H1 (cell line): Measurements from ENCODE around the gene NFX1. TPM values are rescaled to one million over a fixed set of nuclear protein-coding genes. Genes with fewer than 3 reads are reported as not detected.

Experiments used
- CTCF ChIA-PET: fragments of 300-600 bp; sonication (Branson Sonifier 250); formaldehyde crosslinking; loops from one replicate; lab custom pipeline; 2021; ENCODE audit not compliant: partially characterized antibody; lab: Charles Lee
- POLR2A ChIA-PET: fragments of 300-600 bp; sonication (Branson Sonifier 250); formaldehyde crosslinking; loops from one replicate; lab custom pipeline; 2021; ENCODE audit warnings: inconsistent platforms; ENCODE audit not compliant: partially characterized antibody; lab: Charles Lee
- DNase-seq, 2 experiments: peaks; one replicate each; pipeline versions ENCODE4 v3.0.0 to v3.0.0-alpha.2; 2010 to 2022; ENCODE audit warnings: low spot score in 2 of 2, low read depth in 1 of 2, mixed read lengths in 1 of 2
- FAIRE-seq: peaks from 2 replicates; lab custom pipeline; 2011; peaks lifted over from hg19 to GRCh38; lab: Jason Lieb, UNC
- H2AFZ ChIP-seq: 2 replicates; pipeline ENCODE4 v1.8.1; 2012; ENCODE audit warnings: low read length, inconsistent platforms
- H2AK5ac ChIP-seq: 2 replicates; pipeline ENCODE4 v1.6.1; 2013; ENCODE audit warnings: low read depth, low read length
- H2BK120ac ChIP-seq: replicated peaks from 2 replicates; pipeline ENCODE3; 2013; ENCODE audit warnings: low read depth, low read length, inconsistent platforms
- H2BK12ac ChIP-seq: 2 replicates; pipeline ENCODE4 v1.6.1; 2013; ENCODE audit warnings: low read depth, low read length
- H2BK15ac ChIP-seq: 2 replicates; pipeline ENCODE4 v1.6.1; 2013; ENCODE audit warnings: low read length
- H2BK20ac ChIP-seq: 2 replicates; pipeline ENCODE4 v1.6.1; 2013; ENCODE audit warnings: low read length
- H2BK5ac ChIP-seq: 2 replicates; pipeline ENCODE4 v1.6.1; 2013; ENCODE audit warnings: low read depth, low read length
- H3K14ac ChIP-seq: 2 replicates; pipeline ENCODE4 v1.6.1; 2013; ENCODE audit warnings: inconsistent platforms; ENCODE audit not compliant: insufficient read length
- H3K18ac ChIP-seq: 2 replicates; pipeline ENCODE4 v1.6.1; 2013; ENCODE audit warnings: low read length; ENCODE audit errors: extremely low read depth
- H3K23ac ChIP-seq: 2 replicates; pipeline ENCODE4 v1.6.1; 2013; ENCODE audit warnings: inconsistent platforms; ENCODE audit not compliant: insufficient read length
- H3K23me2 ChIP-seq: 2 replicates; pipeline ENCODE4 v1.6.1; 2013; ENCODE audit warnings: low read depth, low read length
- H3K27ac ChIP-seq: 2 replicates; pipeline ENCODE4 v1.6.1; 2011; ENCODE audit warnings: low read depth, low read length, inconsistent platforms
- H3K27me3 ChIP-seq, 4 experiments: replicated peaks in 1 of 4; 1 replicate in 1 of 4; 2 replicates in 3 of 4; pipeline versions ENCODE4 v1.6.1 to v1.8.1; 2011 to 2013; ENCODE audit warnings: low read length in 3 of 4, mild to moderate bottlenecking in 3 of 4, inconsistent platforms in 2 of 4, mixed read lengths in 2 of 4, moderate library complexity in 1 of 4; ENCODE audit not compliant: control insufficient read depth in 3 of 4, insufficient read depth in 3 of 4; ENCODE audit errors: extremely low read depth in 1 of 4
- H3K36me3 ChIP-seq, 4 experiments: 2 replicates each; pipeline versions ENCODE4 v1.6.1 to v1.8.1; 2011 to 2013; ENCODE audit warnings: mild to moderate bottlenecking in 4 of 4, low read length in 3 of 4, moderate library complexity in 2 of 4, control low read depth in 1 of 4, inconsistent platforms in 1 of 4; ENCODE audit not compliant: insufficient read depth in 4 of 4, control insufficient read depth in 2 of 4
- H3K4ac ChIP-seq: replicated peaks from 2 replicates; pipeline ENCODE3; 2013; ENCODE audit warnings: low read length, low read depth, mixed read lengths, inconsistent platforms; ENCODE audit not compliant: insufficient read length
- H3K4me1 ChIP-seq, 4 experiments: replicated peaks in 1 of 4; 1 replicate in 1 of 4; 2 replicates in 3 of 4; pipeline versions ENCODE4 v1.6.1 to v1.8.1; 2011 to 2013; ENCODE audit warnings: low read length in 3 of 4, inconsistent platforms in 2 of 4, mixed read lengths in 1 of 4; ENCODE audit not compliant: insufficient read depth in 4 of 4, control insufficient read depth in 3 of 4
- H3K4me2 ChIP-seq, 2 experiments: 2 replicates each; pipeline versions ENCODE4 v1.6.1 to v1.8.1; 2011 to 2013; ENCODE audit warnings: low read depth in 2 of 2, low read length in 2 of 2, control low read depth in 1 of 2, inconsistent platforms in 1 of 2, mild to moderate bottlenecking in 1 of 2; ENCODE audit not compliant: insufficient read depth in 1 of 2
- H3K4me3 ChIP-seq, 4 experiments: fragments of 200-600, 300-600 bp in 1 of 4; sonication (generic), shearing (Covaris generic), sonication (Bioruptor Twin) in 1 of 4; 2 replicates each; pipeline versions ENCODE4 v1.5.1 to v1.8.1; 2011 to 2016; ENCODE audit warnings: low read length in 4 of 4, low read depth in 3 of 4, control low read depth in 2 of 4, inconsistent platforms in 2 of 4, mild to moderate bottlenecking in 2 of 4, mixed read lengths in 1 of 4, moderate library complexity in 1 of 4; ENCODE audit not compliant: insufficient read depth in 2 of 4; ENCODE audit errors: extremely low read depth in 1 of 4
- H3K56ac ChIP-seq: replicated peaks from 2 replicates; pipeline ENCODE3; 2013; ENCODE audit warnings: low read depth, mild to moderate bottlenecking, mixed read lengths, low read length, inconsistent platforms; ENCODE audit not compliant: insufficient read length
- H3K79me1 ChIP-seq: 2 replicates; pipeline ENCODE4 v1.6.1; 2013; ENCODE audit warnings: low read depth, low read length, control low read depth
- H3K79me2 ChIP-seq, 2 experiments: 2 replicates each; pipeline versions ENCODE4 v1.6.1 to v1.8.1; 2012 to 2013; ENCODE audit warnings: low read length in 2 of 2, mild to moderate bottlenecking in 2 of 2, inconsistent platforms in 1 of 2; ENCODE audit not compliant: insufficient read depth in 2 of 2, control insufficient read depth in 1 of 2
- H3K9ac ChIP-seq, 4 experiments: replicated peaks in 1 of 4; 1 replicate in 1 of 4; 2 replicates in 3 of 4; pipeline versions ENCODE4 v1.6.1 to v1.8.1; 2011 to 2013; ENCODE audit warnings: low read depth in 3 of 4, low read length in 3 of 4, control low read depth in 2 of 4, mild to moderate bottlenecking in 2 of 4, moderate library complexity in 2 of 4, inconsistent platforms in 1 of 4; ENCODE audit errors: extremely low read depth in 1 of 4
- H3K9me3 ChIP-seq, 2 experiments: 2 replicates each; pipeline versions ENCODE4 v1.6.1 to v1.8.1; 2012 to 2013; ENCODE audit warnings: mild to moderate bottlenecking in 2 of 2, moderate library complexity in 2 of 2, control low read depth in 1 of 2, inconsistent platforms in 1 of 2, low read depth in 1 of 2, low read length in 1 of 2, mixed read lengths in 1 of 2; ENCODE audit not compliant: insufficient read depth in 2 of 2
- H4K20me1 ChIP-seq, 2 experiments: replicated peaks in 1 of 2; 2 replicates each; pipeline versions ENCODE3 to v1.8.1; 2011 to 2013; ENCODE audit warnings: inconsistent platforms in 2 of 2, low read length in 2 of 2, mild to moderate bottlenecking in 1 of 2; ENCODE audit not compliant: insufficient read depth in 2 of 2, control insufficient read depth in 1 of 2
- H4K5ac ChIP-seq: 2 replicates; pipeline ENCODE4 v1.6.1; 2013; ENCODE audit warnings: low read length, low read depth, mixed read lengths, inconsistent platforms; ENCODE audit not compliant: insufficient read length
- H4K8ac ChIP-seq: 2 replicates; pipeline ENCODE4 v1.8.0; 2013; ENCODE audit warnings: mild to moderate bottlenecking, moderate library complexity, low read length, inconsistent platforms; ENCODE audit not compliant: insufficient read depth; ENCODE audit errors: extremely low read depth
- H4K91ac ChIP-seq: replicated peaks from 2 replicates; pipeline ENCODE3; 2013; ENCODE audit warnings: low read length, mixed read lengths, inconsistent platforms; ENCODE audit not compliant: insufficient read length
- ASH2L ChIP-seq: fragments of 200-600, 300-600 bp; sonication (generic); IDR thresholded peaks from one replicate; pipeline ENCODE4 v1.7.1; 2017; ENCODE audit warnings: low read length
- PHF8 ChIP-seq: fragments of 200-600 bp; sonication (generic); conservative IDR thresholded peaks from 2 replicates; pipeline ENCODE4 v1.7.1; 2012; ENCODE audit warnings: low read depth, mild to moderate bottlenecking, inconsistent platforms, low read length, moderate library complexity
- RFX5 ChIP-seq: IDR thresholded peaks from 2 replicates; pipeline ENCODE4 v1.6.1; 2011; ENCODE audit warnings: low read depth, low read length, improper control_type of control experiment, borderline replicate concordance
- TCF12 ChIP-seq: IDR thresholded peaks from 2 replicates; pipeline ENCODE4 v1.6.1; 2011; ENCODE audit warnings: low read depth, mild to moderate bottlenecking, low read length
- TEAD4 ChIP-seq: IDR thresholded peaks from 2 replicates; pipeline ENCODE4 v1.6.1; 2012; ENCODE audit warnings: low read depth, low read length, inconsistent platforms, mixed read lengths
- WGBS, 2 experiments: shearing (Covaris generic) in 1 of 2; methylation state at CpG; one replicate each; pipeline versions ENCODE4 v1.1.6 to v1.1.7; 2013 to 2015; ENCODE audit warnings: low lambda C conversion rate in 2 of 2, mixed read lengths in 2 of 2, inconsistent platforms in 1 of 2, low coverage in 1 of 2, missing lambda C conversion rate in 1 of 2; ENCODE audit not compliant: insufficient replicate concordance in 2 of 2, insufficient coverage in 1 of 2, insufficient read length in 1 of 2; ENCODE audit errors: extremely low coverage in 1 of 2, missing lambda C conversion rate in 1 of 2; 5-methylcytosine and 5-hydroxymethylcytosine counted together
- polyA plus RNA-seq, 7 experiments: library from polyadenylated mRNA; depleted of rRNA in 3 of 7; stranded (reverse) in 5 of 7; unstranded in 2 of 7; fragments of >200 nt in 5 of 7; fragments of 200-250 nt in 2 of 7; gene quantifications; 1 replicate in 5 of 7; 2 replicates in 1 of 7; 4 replicates in 1 of 7; pipeline versions ENCODE4 v1.2.1 to v1.2.3, GENCODE V29; 2011 to 2013; ENCODE audit warnings: missing spikeins in 2 of 7, mixed read lengths in 2 of 7
- total RNA-seq: library from RNA; stranded (reverse); fragmentation: NEBNext Ultra II Directional; extraction: Animal tissue kit (Norgen Biotek cat#: 25700); gene quantifications from 2 replicates; pipeline ENCODE4 v1.2.1, GENCODE V29; 2021

Gene NFX1
- total and polyA plus RNA-seq, 2 of the 8 experiments (the other 6 are each of a cell fraction or from before 2014, with no cell fraction given): 19.4 to 28.4 TPM

- DNase-seq: no peak
- Histone ChIP-seq H2BK15ac (no peak overlapping the region), H4K91ac (no peak overlapping the region), H3K9me3 (no peaks in the 10 kb centered on the region), H4K20me1 (no peaks in the 10 kb centered on the region), H3K4me3 (no peak overlapping the region), H3K36me3 (no peaks in the 10 kb centered on the region), H3K4me2 (no peak overlapping the region), H4K5ac (no peak overlapping the region), H3K9ac (no peak overlapping the region), H3K18ac (no peak overlapping the region), H2BK5ac (no peak overlapping the region), H3K27me3 (no peaks in the 10 kb centered on the region), H2BK20ac (no peak overlapping the region), H3K4ac (no peak overlapping the region), H2AK5ac (no peak overlapping the region), H4K8ac (no peak overlapping the region), H3K27ac (no peak overlapping the region), H2BK120ac (no peak overlapping the region), H3K23ac (no peak overlapping the region), H3K56ac (no peak overlapping the region), H3K14ac (no peak overlapping the region), H3K23me2 (no peaks in the 10 kb centered on the region), H3K4me1 (peaks cover 0 to 4% (median 0%) of the 10 kb centered on the region in 4 experiments; a peak in 1 of 7 replicates), H2AFZ (no peak overlapping the region), H3K79me2 (no peaks in the 10 kb centered on the region), H3K79me1 (no peaks in the 10 kb centered on the region), H2BK12ac (no peak overlapping the region)
- ChIA-PET CTCF (interaction anchor here (1.1 to 4.0 kb wide), 4 partner anchors 11 to 22 kb away, joined by 3 to 38 read pairs (median 17); no protein-coding TSS in a partner anchor), POLR2A (interaction anchor here (1.3 to 3.4 kb wide), 2 partner anchors 10 to 12 kb away, joined by 4 to 14 read pairs; no protein-coding TSS in a partner anchor)
- no peak for FAIRE-seq
- TF ChIP-seq TEAD4: no peak
- TF ChIP-seq PHF8: no peak
- TF ChIP-seq TCF12: no peak
- no peak for TF ChIP-seq ASH2L
- no peak for TF ChIP-seq RFX5
- WGBS, 2 experiments: 89% methylated on average over 11 of the region's 11 CpGs; no CpG with 5 or more reads in 1 of the 2 experiments
These were observed 103.3 kb downstream of the NFX1 start for GRCh38 chr9:33393581-33393980.
